Measurements from ENCODE around the gene APOBEC3C. TPM values are rescaled to one million over a fixed set of nuclear protein-coding genes. Genes with fewer than 3 reads are reported as not detected.

The APOBEC3C gene
- total and polyA plus RNA-seq, 8 donors, result 22.3 to 36.1 (median 26.4) TPM

DNA sequence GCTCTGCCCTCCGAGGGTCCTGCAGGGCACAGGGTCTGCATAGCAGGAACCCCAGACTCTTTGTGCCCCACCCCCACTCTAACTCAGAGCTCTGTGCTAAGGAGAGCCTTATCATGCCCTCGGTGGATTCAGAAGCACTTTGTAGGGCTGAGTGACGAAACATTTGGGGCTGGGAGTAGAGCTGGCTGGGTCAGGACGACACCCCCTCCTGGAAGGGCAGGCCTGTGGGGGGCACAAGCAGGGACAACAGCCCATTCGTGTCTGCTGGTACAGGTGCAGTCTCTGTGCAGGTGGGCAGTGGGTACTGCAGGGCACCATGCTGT is 47.7 kb upstream of the APOBEC3C start:
- TF ChIP-seq, protein P1, sequence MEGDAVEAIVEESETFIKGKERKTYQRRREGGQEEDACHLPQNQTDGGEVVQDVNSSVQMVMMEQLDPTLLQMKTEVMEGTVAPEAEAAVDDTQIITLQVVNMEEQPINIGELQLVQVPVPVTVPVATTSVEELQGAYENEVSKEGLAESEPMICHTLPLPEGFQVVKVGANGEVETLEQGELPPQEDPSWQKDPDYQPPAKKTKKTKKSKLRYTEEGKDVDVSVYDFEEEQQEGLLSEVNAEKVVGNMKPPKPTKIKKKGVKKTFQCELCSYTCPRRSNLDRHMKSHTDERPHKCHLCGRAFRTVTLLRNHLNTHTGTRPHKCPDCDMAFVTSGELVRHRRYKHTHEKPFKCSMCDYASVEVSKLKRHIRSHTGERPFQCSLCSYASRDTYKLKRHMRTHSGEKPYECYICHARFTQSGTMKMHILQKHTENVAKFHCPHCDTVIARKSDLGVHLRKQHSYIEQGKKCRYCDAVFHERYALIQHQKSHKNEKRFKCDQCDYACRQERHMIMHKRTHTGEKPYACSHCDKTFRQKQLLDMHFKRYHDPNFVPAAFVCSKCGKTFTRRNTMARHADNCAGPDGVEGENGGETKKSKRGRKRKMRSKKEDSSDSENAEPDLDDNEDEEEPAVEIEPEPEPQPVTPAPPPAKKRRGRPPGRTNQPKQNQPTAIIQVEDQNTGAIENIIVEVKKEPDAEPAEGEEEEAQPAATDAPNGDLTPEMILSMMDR (IDR thresholded peaks at IDR 0.05), result no peak
- H3K4me3 ChIP-seq, result no peak overlapping the region
- H3K27me3 ChIP-seq, result no peaks in the 10 kb centered on the region
- DNase-seq (no peak), ATAC-seq (no peak)
- H3K27ac ChIP-seq, result no peak overlapping the region
- H3K9me3 ChIP-seq, result no peaks in the 10 kb centered on the region
- H3K4me1 ChIP-seq, result peaks cover 0 to 22% of the 10 kb centered on the region in 2 donors
- intact Hi-C loops (cut with DNase I), result no loop called here
- H3K36me3 ChIP-seq, result no peaks in the 10 kb centered on the region

DNA sequence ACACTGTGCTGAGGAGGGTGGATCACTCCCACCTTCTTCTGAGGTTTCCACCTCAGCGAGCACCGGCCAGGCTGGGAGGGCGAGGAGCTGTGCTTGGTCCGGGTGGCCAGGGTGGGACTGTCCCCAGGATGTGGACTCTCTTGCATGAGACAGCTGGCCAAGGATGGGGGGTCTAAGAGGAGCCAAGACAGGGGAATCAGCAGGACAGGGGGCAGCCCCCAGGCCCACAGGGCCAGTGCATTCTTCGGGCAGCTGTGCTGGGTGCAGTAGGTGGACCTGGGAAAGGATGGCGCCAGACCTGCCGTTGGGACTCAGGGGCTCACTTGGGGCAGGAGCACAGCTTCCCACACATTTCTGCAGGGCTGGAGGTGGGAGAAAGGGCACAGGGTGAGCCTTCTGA is 47.1 kb upstream of the APOBEC3C start:
- Histone ChIP-seq H3K9me3 (no peaks in the 10 kb centered on the region), H3K27me3 (no peaks in the 10 kb centered on the region), H3K4me3 (no peak overlapping the region), H3K36me3 (no peaks in the 10 kb centered on the region), H3K4me1 (peaks cover 0 to 22% of the 10 kb centered on the region in 2 donors), H3K27ac (peak overlapping the region in 1 of 2 donors; percentile 72)
- ATAC-seq, result no peak
- intact Hi-C loops (cut with DNase I), result no loop called here
- TF ChIP-seq, protein P1 (IDR thresholded peaks at IDR 0.05), result no peak
- no peak for DNase-seq

DNA sequence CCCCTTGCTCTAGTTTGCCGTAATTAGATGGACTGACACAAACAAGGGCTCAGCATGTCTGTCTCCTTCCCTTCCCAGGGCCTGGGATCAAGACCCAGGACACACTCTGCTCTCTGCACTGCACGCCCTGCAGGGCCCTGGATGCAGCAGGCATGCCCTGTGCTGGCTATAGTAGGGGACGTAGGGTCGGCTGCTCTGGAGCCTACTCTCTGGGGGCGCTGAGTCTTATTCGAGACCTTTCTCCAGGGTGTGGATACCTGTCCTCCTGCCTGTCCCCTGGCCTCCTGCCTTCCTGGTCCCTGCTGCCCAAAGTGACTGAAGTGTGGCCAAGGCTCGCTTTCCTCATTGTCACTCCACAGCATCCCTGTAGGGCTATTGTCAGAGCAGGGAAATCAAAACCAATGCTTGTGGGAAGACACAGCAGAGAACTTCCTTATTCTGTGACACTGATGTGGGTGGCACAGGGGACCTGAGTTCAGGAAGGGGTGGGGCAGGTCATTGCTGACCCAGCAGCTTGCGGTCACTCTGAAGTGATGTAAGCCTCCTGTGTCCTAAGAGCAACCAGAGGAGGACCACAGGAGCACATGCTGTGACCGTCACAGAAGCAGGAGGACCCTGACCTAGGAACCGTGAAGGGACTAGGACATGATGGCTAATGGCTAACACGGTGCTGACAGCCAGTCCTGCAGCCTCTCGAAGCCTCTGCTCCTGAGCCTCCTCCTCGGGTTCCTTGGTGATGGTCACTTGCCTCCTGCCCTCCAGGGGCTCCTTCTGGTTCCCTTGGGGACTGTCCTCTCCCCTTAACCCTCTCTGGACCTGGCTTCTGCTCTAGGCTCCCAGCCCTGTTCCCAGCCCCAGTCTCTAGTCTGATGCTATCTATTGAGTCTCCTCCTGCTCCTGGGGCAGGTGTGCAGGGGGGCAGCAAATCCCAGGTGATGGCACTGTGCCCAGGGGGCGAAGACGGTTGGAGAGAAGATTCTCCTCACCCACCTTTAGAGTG is 46.3 kb upstream of the APOBEC3C start:
- Histone ChIP-seq H3K27me3 (no peaks in the 10 kb centered on the region), H3K36me3 (no peaks in the 10 kb centered on the region), H3K4me3 (no peak overlapping the region), H3K9me3 (no peaks in the 10 kb centered on the region), H3K27ac (peak overlapping the region in 1 of 2 donors; percentile 72), H3K4me1 (peaks cover 0 to 22% of the 10 kb centered on the region in 2 donors)
- peak in 1 of 4 donors; percentile 84 for DNase-seq
- intact Hi-C loops (cut with DNase I), result no loop called here
- TF ChIP-seq, protein P1 (IDR thresholded peaks at IDR 0.05), result no peak
- ATAC-seq, result peak; percentile 65

DNA sequence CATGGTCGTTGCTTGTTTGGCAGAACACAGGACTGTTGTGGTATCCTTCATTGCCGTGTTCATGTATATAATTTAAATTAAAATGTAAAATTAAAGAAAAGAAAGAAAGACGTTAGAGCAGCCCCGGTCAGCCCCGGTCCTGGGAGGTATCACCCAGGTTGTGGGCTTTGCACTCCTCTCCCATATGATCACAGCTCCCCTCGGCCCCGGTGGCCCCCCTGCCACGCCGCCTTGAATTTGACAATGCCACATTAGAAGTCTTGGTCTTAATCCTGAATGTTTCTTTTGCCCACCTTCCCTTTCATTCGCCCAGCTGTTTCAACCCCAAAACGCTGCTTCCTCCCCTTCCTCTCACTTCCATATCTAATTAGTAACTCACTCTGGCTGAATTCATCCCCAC is 45.3 kb upstream of the APOBEC3C start:
- ATAC-seq (no peak), DNase-seq (no peak)
- intact Hi-C loops (cut with DNase I), result no loop called here
- Histone ChIP-seq H3K4me1 (peaks cover 0 to 22% of the 10 kb centered on the region in 2 donors), H3K27me3 (no peaks in the 10 kb centered on the region), H3K27ac (no peak overlapping the region), H3K4me3 (no peak overlapping the region), H3K36me3 (no peaks in the 10 kb centered on the region), H3K9me3 (no peaks in the 10 kb centered on the region)
- TF ChIP-seq, protein P1 (IDR thresholded peaks at IDR 0.05), result no peak

DNA sequence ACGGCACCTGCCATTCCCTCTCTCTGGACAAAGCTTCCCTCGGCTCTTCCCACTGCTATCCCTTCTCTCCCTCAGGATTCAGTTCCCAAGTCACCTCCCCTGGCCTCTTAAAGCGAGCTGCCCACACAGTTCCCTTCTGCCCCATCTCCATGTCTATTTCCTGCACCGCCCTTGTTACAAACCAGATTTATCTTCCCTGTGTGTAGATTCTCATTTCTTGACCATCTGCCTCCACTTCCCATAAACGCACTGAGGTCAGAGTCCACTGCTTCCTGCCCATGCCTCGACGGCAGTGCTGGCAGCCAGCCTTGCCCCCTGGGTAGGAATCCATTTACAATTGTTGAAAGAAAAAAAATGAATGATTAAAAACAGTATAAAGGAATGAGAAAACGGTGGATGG is 43.5 kb upstream of the APOBEC3C start:
- no peak for ATAC-seq

More for the DNA sequence above, 43.5 kb upstream of the APOBEC3C start:
- no peak for DNase-seq
- Histone ChIP-seq H3K9me3 (no peaks in the 10 kb centered on the region), H3K27me3 (no peaks in the 10 kb centered on the region), H3K36me3 (no peaks in the 10 kb centered on the region), H3K4me1 (peaks cover 0 to 22% of the 10 kb centered on the region in 2 donors), H3K27ac (no peak overlapping the region), H3K4me3 (no peak overlapping the region)
- intact Hi-C loops (cut with DNase I), result no loop called here
- TF ChIP-seq, protein P1 (IDR thresholded peaks at IDR 0.05), result no peak

All from left lung (tissue), 10 donors.